ENCODE data around the gene PTCRA.
"Not testable (repeated sequence)": the region's sequence is repeated elsewhere in the genome, so short reads cannot be mapped to it uniquely, and the experiment has no call there.

GRCh38 chr6:42954405-42954804 lies 38.6 kb downstream of the PTCRA start:
- not testable (repeated sequence) for TF ChIP-seq CTCF (IDR thresholded peaks at IDR 0.05); POLR2AphosphoS5 (IDR thresholded peaks at IDR 0.05; ENCODE audit: low read depth, low read length); TCF7L2 (IDR thresholded peaks at IDR 0.05; ENCODE audit: low read depth, low read length); SIN3A (IDR thresholded peaks at IDR 0.05; ENCODE audit: borderline replicate concordance, insufficient read depth, low read depth, low read length); REST (IDR thresholded peaks at IDR 0.05; ENCODE audit: insufficient read depth in 1 of 2, low read depth in 2 of 2, low read length in 1 of 2)
